CD4-positive, alpha-beta T cell treated with Interleukin-15 for 4 hours (primary cell): Measurements from ENCODE around the gene ME3.

Source experiments
- DNase-seq: peaks from one replicate; pipeline ENCODE4 v3.0.0-alpha.2; 2020; ENCODE audit warnings: low spot score

ME3 gene

DNA sequence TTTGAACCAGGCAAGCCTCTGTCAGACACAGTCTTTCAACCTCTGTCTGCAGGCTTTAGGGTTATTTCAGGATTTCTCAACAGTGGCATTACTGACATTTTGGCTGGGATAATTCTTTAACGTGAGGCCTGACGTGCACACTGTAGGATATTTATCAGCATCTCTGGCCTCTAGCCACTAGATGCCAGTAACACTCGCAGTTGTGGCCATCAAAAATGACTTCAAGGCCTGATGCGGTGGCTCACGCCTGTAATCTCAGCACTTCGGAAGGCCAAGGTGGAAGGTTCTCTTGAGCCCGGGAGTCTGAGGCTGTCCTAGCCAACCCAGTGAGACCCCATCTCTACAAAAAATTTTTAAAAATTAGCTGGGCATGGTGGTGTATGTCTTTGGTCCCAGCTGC, 184.7 kb downstream of the ME3 start:
- no peak for DNase-seq

DNA sequence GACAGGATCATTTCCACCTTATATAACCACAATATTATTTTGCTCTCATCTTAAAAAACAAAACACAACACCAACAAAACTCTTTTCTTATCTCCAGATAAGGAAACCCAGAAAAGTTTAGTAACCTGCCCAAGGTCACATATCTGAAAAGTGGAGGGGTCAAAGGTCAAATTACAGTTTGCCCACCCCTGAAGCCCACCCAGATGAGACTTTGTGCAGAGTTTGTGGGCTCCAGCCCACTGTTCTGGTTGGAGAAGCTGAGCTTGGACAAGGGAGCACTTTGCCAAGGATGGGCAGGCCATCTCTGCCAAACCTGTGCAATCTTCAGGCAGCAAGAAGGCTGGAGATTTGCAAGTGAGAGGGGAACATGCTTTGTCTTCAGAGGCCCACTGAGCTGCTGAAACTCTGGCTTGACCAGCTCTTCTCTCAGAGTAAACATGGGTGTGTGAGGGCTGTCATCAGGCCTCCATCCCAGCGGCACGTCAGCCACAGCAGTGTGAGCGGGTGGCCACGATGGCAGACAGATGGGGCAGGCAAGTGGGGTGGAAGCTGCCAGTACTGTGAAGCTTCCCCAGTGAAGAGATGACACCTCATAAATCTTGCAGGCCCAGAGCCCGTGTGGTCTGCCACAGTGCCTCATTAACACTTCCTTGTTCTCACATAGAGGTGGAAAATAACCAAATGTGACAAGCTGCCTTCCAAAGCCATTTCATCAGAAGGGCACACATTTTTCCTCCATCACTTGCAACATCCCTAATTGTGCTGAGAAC, 186.0 kb downstream of the ME3 start:
- peak; percentile 17 for DNase-seq

DNA sequence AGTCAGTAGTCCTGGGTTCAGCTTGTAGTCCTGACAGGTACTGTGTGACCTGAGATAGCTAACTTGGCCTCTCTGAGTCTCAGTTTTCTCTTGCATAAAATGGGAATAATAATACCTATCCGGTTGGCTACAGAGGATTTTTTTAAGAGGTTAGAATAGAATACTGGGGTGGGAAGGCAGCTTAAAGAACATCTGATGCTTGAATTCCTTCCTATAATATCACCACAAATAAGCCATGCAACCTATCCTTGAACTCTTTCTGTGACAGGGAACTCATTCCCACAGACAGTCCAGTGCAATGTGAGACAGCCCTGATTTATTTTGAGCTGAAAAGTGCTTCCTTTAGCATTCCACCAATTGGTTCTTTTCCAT, 187.6 kb downstream of the ME3 start:
- DNase-seq: no peak

DNA sequence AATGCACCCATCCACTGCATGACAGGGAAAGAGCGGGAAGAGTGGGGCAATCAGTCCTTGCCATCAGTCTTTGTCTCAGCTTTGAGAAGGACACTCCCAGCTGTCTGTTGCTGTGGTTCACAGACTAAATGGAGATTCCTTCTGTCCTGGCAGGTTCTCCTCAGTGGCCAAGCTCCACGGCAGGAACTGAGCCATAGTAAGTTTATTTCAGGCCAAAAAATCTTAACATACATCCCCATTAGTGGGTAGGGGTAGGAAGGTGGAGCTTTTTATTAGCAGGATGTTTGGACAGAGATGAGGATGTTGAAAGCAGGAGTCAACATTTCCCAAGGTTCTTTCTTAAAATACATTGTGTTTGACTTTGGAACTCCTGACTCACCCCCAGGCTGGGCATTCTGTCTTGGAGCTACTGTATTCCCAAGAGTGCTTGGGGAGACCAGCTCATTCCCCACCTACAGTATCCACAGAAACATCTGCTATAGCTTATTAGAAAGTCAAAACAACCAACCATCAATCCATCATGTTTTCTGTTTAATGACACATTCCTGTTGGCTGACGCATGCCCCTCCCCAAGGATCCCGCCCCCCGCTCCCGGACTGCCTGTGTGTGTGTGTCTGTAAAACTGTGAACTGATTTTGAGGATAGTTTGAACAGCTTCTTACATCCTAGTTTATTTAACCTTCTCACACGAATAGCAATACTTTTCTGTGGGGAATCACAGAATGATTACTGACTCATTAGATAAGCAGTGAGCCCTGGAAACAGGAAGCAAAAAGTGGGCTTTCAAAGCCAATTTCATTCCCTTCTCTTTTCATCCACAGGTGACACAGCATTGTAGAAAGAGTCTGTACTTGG, 188.2 kb downstream of the ME3 start:
- DNase-seq: no peak

DNA sequence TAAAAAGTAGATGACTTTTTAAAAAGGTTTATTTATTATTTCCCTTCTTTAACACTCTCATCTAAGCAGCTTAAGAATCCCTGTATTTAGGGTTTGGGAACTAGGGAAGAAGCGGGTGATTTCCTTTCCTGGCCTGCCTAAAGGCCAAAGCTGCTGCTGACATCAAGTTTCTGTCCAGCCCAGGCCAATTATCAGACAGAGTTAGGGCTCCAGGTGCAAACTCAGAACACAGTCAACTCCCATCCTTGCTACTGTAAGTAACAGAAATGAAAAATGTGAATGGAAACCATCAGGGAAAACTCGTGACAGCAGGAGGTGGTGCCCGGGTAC, 188.8 kb downstream of the ME3 start:
- no peak for DNase-seq

DNA sequence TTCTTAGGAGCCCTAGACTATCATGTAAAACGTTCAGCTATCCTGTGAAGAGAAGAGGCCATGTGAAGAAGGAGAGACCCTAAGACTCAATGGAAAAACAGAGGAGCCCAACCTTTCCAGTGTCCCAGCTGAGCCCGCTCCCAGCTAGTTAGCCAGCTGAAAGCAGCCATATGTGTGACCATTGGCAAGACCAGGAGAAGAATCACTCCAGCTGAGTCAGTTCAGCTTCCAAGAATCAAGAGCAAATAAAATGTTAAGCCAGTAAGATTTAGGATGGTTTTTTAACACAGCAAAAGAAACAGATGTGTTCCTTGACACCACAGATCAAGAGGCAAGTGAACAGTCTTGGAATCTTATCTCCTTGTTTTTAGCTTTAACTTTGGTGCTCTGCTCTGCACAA, 189.7 kb downstream of the ME3 start:
- DNase-seq: no peak

DNA sequence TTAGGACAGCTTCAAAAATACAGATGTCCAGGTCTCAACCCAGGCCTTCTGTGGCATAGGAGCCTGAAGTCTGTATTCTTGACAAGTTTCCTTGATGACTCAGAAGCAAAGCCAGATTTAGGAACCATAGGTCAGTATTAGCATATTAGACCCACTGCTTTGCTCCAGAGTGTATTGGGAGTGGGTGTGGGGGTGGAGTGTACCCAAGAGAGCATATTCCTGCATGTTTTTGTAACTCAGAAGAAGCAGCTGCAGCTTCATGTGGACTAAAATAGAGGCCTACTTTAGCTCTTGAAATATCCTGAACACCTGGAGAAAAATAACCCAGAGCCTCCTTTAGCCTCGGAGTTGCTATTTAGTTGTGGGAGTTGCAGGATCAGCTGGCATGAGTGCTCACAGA, 191.0 kb downstream of the ME3 start:
- no peak for DNase-seq

DNA sequence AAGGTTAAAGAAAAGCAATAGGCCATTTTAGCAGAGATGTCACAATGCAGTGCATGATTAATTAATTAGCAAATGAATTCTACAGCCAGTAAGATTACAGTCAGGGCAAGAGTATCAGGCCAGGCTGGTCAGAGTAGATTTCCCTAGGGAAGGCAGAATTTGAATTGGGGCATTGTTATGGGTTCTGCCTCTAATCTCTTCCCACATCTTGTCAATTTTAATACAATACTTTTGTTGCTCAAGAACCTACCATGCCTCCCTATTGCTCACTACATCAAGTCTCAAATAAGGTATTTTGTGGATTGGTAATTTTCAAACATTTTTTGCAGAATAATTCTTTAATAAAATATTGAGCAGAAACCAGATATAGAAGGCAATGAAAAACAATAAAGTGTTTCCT, 194.1 kb downstream of the ME3 start:
- DNase-seq: no peak

DNA sequence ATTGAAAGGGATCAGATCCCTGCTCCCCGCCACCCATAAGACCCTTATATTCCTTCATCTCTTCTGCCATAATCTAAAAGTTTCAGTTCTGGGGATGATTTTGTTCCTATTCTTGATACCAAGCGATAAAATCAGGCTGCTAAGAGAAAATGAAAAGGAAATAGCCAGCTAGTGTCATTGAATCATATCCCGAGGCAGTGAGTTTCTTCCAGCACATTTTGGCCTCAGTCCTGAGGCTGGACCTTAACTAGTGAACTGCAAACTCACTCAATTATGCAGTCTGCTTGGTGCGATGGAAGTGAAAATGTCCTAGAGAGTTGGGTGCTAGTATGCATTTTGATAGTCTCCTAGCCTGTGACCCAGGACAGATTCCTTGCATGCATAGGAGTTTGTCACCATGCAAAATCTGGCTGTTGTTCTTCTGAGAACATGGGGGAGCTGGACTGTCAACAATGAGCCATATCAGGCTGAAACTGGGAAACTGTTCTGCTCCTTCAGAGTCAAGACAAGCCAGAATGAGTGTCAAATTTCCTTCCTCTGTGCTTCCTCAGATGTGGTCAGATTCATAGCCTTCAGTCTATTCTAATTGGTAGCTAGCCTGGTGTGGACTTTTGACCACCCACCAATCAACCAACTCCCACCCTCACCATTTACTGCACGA, 194.8 kb downstream of the ME3 start:
- no peak for DNase-seq

DNA sequence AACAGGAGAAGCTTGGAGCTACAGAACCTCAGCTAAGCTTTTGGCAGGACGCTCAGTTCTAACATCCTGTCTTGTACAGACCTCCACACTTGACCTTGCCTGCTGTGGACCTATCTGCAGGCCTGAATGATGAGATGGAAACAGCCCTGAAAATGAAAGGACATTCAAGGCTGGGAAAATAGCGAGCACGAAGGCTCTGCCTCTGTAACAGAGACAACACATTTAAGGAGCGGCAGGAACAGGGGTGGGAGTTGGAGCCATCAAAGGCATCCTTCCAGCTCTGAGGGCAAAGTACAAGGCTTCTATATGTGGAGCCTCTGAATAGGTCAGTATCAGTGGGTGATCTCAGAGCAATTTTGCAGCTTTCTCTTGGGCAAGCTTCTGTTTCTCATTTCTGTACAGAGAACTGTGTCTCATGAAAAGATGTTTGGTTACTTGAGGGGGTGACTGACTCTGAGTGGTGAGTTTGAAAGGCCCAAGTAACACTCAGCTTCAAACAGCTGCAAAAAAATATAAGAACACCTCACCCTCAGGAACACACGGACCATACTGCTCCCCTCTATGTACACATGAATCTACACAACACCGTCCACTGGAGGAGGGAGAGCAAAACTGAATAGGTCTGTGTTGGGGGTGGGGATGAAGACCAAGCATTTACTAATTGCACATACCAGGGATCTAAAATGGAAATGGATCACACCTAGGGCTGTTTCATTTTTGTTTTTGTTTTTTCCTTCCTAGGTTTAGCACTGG, 196.1 kb downstream of the ME3 start:
- no peak for DNase-seq

DNA sequence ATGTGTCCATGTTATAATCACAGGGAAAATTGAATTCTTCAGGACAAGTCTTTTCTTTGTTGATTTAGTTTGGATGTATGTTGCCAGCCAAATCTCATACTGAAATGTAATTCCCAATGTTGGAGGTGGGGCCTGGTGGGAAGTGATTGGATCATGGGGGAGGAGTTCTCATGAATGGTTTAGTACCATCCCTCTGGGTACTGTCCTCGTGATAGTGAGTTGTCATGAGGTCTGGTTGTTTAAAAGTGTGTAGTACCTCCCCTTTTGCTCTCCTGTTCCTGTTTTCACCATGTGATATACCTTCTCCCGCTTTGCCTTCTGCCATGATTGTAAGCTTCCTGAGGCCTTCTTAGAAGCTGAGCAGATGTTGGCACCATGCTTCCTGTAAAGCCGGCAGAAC, 197.4 kb downstream of the ME3 start:
- DNase-seq: no peak

DNA sequence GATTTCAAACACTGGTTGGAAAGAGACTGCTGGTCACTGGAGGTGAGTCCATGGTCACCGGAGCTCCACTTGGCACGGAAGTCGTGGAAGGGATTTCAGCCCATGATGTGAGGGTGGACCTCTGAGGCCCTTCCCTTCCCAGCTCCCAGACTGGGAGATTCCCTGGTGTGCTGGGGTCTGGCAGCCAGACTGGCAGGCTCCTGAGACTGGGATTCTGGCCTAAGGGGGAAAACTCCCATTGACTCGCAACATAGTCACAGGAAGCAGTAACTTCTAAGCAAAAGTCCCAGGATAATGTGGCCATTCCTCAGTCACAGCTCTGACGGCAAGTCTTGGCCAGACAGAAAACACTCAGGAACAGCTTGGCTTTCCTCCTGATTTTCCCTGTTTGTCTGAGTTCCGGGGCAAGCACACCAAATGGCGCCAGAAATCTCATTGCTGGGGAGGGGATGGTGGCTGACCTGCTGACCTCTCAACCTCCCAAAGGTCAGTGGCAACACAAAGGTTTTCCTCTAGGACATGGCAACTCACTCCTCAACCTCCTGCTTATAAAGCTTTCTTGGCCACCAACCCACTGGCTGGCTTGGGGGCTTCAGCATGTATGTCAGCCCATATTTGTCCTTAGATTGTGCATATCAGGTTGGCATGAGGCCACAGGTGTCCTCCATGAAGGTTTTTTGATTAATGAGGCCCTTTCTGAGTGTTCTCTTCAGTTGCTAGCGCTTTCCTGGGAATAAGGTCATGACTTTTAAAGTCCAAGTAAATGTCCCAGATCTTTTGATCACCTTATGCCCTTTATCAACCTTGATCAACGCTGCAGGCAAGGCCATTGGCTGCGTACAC, 198.2 kb downstream of the ME3 start:
- no peak for DNase-seq

DNA sequence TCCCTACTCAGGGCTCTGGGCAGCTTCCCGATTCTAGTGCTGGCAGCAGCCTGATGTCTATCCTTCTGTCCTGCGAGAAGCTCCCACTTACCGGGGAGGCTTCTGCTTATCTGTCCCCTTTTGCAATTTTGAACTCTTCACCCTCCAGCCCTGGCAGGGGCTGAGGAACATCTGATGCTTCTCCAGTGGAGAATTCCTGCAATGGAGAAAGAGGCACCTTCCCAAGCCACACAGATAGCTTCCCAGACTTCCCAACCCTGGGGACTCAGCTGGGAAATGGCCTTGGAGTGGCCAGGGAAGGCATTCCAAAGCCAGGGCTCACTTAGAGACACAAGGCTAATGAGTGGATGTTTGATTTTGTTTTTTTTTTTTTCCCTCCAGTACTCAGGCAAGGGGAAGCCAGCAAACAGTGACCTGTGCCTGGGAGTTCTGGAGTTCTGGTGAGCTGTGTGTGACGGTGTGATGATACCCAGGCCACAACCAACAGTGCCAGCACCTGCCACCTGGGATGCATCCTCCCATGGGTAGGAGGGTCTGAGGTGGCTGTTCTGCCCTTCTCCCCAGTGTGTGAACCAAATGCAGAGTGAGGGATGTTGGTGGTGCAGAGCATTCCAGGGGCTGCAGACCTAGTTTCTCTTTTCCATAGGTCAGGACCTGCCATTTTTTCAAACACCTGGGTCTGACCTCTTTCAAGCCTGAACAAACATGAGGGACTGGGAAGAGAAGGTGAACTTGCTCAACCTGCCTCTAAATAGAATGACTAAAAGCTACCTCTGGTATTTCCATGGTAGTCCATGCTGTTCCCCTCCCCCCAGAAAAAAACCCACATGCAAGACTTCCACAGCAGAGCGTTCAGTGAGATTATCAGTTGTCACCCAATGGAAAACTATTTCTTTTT, 202.7 kb downstream of the ME3 start:
- DNase-seq: no peak

DNA sequence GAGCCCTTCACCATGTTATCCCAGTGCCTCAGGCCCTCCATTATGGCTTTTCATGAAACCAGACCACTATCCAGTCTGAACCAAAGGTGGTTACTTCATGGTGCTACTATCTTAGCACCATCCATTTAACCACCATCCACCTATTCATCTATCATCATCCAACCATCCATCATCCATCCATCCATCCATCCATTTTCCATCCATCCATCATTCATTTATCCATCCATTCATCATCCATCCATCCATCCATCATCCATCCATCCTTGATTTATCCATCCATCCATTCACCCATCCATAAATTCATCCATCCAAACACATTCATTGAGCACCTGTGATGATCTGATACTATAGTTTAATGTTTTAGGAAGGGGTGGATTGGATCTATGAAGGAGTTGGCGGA, 204.2 kb downstream of the ME3 start:
- no peak for DNase-seq

DNA sequence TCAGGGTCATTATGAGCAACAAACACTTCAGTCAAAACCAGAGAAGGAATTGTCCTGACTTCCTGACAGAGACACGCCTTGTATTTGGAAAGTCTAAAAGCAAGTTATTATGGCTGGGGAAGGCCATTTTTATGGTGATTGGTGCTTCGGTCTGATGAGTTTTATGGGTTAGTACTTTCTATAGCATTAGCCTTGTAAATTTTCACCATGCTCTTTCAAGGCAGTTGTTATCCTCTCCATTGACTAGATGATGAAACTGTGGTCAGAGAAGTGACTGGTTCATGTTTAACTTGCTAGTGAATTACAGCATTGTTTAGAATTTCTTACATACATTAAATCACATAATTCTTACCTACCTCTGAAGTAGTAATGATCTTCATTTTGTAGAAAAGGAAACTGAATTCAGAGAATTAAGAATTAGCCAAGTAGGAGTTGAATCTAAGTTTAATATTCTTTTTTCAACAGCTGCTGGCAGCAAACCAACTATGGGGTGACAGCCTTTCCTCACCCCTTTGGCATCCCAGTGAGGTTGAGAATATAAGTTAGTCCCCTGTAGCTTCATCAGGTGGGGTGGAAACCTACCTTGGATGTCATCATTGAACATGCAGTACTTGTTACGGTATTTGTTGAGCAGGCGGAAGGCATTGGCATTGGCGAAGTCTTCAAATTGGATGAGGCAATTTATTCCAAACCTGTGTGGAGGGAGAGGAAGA, 207.8 kb downstream of the ME3 start:
- DNase-seq: no peak

DNA sequence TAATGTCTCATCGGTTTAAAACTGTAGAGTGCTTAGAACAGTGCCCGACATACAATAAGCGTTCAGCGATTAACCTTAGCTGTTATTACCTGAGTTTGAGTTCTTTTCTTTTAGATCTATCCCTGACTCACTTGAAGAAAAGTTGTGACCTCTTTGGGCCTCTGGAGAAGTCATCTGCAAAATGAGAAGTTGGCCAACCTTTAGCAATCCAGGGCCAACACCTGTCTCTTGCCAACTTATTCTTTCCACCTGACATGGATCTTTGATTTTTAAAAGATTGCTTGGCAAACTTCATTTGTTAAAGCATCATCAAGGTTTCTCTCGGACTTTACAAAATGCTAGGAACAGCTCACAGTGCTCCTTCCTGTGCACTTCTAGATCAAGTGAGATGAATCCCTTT, 208.5 kb downstream of the ME3 start:
- no peak for DNase-seq

DNA sequence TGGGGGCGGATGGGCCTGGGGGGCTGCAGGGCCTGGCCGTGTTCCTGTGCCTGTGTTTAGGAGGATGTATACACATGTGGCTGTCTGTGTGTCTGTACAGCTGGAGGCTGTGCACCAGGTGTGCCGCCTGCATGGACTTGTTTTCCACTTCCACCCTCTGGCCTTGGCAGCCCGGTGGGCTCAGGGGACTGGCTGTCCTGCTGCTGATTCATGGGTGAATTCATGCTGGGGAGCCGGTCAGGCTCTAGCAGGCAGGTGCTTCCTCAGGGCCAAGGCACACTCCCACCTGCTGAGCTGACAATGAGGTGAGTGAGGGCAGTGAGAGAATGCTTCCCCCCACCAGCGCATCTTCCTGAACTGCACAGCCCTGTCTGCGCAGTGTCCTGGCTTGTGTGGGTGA, 209.3 kb downstream of the ME3 start:
- DNase-seq: no peak

DNA sequence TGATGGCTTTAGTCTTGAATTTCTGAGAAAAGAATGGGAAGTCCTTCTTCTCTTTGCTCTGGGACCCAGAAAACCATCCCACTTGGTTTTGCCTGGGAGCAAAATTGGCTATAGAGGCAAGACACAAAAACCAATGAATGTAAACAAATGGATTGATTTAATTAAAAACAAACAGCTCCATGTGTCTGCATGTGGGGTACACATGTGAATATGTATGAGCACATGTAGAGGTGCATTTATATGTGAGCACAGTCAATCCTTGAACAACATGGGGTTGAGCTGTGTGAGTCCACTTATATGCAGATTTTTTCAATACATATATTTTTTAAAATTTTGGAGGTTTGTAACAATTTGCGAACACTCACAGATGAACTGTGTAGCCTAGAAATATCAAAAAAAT, 210.5 kb downstream of the ME3 start:
- no peak for DNase-seq

DNA sequence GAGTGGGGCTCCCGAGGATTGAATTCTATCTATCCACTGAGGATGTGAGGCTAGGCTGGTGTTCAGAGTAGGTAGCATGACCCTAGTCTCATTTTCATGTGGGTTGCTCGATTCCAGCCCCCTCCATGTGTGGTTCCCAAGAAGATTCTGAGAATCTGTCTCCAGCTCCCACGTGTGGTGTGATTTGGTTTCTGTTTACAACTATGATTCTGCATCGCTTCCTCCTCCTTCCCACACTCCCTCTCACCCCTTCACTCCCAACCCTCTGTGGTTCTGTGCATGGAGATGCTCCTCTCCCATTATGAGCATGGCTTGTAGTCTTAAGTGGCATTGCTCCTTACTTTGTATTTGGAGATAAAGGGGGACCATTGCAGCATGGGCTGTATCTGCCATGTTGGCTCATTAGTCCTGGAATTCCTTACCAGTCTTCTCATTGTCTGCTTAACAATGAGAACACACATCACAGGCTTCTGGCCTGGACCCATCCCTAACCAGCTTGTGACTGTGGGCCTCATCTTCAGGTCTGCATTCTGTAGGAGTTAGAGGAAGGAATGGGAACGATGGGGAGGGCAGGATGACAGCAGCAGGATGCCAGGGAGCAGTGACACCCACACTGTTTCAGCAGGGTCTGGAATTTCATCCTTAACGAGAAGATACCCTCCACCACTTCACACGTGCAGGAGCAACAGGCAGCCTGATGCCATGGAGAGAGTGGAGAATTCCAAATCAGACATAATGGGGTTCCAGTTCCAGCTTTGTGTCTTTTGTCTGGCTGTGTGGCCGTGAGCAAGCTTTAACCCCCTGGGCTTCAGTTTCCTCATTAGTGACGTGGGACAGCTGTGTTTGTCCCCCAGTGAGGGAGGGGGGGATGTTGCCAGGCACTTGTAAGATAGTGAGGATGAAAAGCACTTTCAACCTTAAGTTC, 211.7 kb downstream of the ME3 start:
- no peak for DNase-seq
